PC-3 (cell line): ENCODE data around the gene ZNF208. TPM values are rescaled to one million over a fixed set of nuclear protein-coding genes. Genes with fewer than 3 reads are reported as not detected.

Experiments used
- ATAC-seq: fragments of 200-7000 bp; cut with Tn5 transposase; 2 replicates; pipeline ENCODE4 v1.9.1; 2020; ENCODE audit warnings: mild to moderate bottlenecking, moderate library complexity
- BruUV-seq: library from RNA; stranded (reverse); fragments of 400-500 nt; replicated peaks from 2 replicates; lab custom pipeline; 2021; lab: Mats Ljungman, UMichigan
- CTCF ChIA-PET: fragments of 300-600 bp; sonication (Branson Sonifier 250); formaldehyde crosslinking; loops from one replicate; lab custom pipeline; 2022; ENCODE audit warnings: antibody characterized with exemption; lab: Charles Lee
- POLR2A ChIA-PET: fragments of 300-600 bp; sonication (Branson Sonifier 250); formaldehyde crosslinking; loops from one replicate; lab custom pipeline; 2022; ENCODE audit warnings: antibody characterized with exemption; ENCODE audit not compliant: unreplicated experiment; lab: Charles Lee
- DNase-seq: peaks from one replicate; pipeline ENCODE4 v3.0.0-alpha.2; 2015
- H2AFZ ChIP-seq: fragments of 300-600 bp; sonication (generic); 2 replicates; pipeline ENCODE4 v1.6.0; 2016; ENCODE audit warnings: antibody characterized with exemption, low read length
- H3F3A ChIP-seq: fragments of 300-600 bp; sonication (generic); one replicate; pipeline ENCODE4 v1.6.0; 2017; ENCODE audit warnings: antibody characterized with exemption, low read length, control low read depth, mild to moderate bottlenecking; ENCODE audit not compliant: unreplicated experiment
- H3K27ac ChIP-seq: fragments of 300-600 bp; sonication (generic); 2 replicates; pipeline ENCODE4 v1.5.1; 2016; ENCODE audit warnings: mild to moderate bottlenecking, low read length
- H3K27me3 ChIP-seq: fragments of 300-600 bp; sonication (generic); 2 replicates; pipeline ENCODE4 v1.6.1; 2016; ENCODE audit warnings: low read length, mixed read lengths
- H3K36me3 ChIP-seq: fragments of 300-600 bp; sonication (generic); 2 replicates; pipeline ENCODE4 v1.6.1; 2016; ENCODE audit warnings: low read depth, mixed run types, low read length, mixed read lengths
- H3K4me1 ChIP-seq: fragments of 300-600 bp; sonication (generic); 2 replicates; pipeline ENCODE4 v1.5.1; 2016; ENCODE audit warnings: low read length; ENCODE audit not compliant: insufficient read depth
- H3K4me2 ChIP-seq: fragments of 300-600 bp; sonication (generic); 2 replicates; pipeline ENCODE4 v1.6.0; 2016; ENCODE audit warnings: low read length
- H3K4me3 ChIP-seq: fragments of 300-600 bp; sonication (generic); 2 replicates; pipeline ENCODE4 v1.5.1; 2016; ENCODE audit warnings: mild to moderate bottlenecking, low read length, mixed read lengths
- H3K79me2 ChIP-seq: fragments of 300-600 bp; sonication (generic); 2 replicates; pipeline ENCODE4 v1.6.1; 2017; ENCODE audit warnings: low read length, mixed read lengths
- H3K9ac ChIP-seq: fragments of 300-600 bp; sonication (generic); 2 replicates; pipeline ENCODE4 v1.6.0; 2016; ENCODE audit warnings: mild to moderate bottlenecking, low read length
- H3K9me2 ChIP-seq: fragments of 300-600 bp; sonication (generic); replicated peaks from 2 replicates; pipeline ENCODE4 v1.6.1; 2016; ENCODE audit warnings: mixed run types, low read length, mixed read lengths
- H3K9me3 ChIP-seq: fragments of 300-600 bp; sonication (generic); 2 replicates; pipeline ENCODE4 v1.6.1; 2016; ENCODE audit warnings: low read length, mixed read lengths
- H4K20me1 ChIP-seq: fragments of 300-600 bp; sonication (generic); 2 replicates; pipeline ENCODE4 v1.6.1; 2016; ENCODE audit warnings: low read length, mixed read lengths
- CTCF ChIP-seq: fragments of 300-600 bp; sonication (generic); conservative IDR thresholded peaks from 2 replicates; pipeline ENCODE4 v1.5.1; 2017; ENCODE audit warnings: antibody characterized with exemption, low read depth, mild to moderate bottlenecking, low read length
- EZH2 ChIP-seq: fragments of 300-600 bp; sonication (generic); IDR thresholded peaks from one replicate; pipeline ENCODE4 v1.6.1; 2017; ENCODE audit warnings: antibody characterized with exemption, mild to moderate bottlenecking, low read length; ENCODE audit not compliant: unreplicated experiment
- EZH2phosphoT487 ChIP-seq: fragments of 300-600 bp; sonication (generic); IDR thresholded peaks from 2 replicates; pipeline ENCODE4 v1.6.1; 2018; ENCODE audit warnings: mild to moderate bottlenecking, antibody characterized with exemption, low read length, borderline replicate concordance
- intact Hi-C: fragments of 100-400 bp; cut with micrococcal nuclease; formaldehyde crosslinking; loops from 2 replicates; pipeline ENCODE4 v1.9.0; 2023
- total RNA-seq: library from RNA; depleted of rRNA; stranded (reverse); fragments of >200 nt; gene quantifications from 2 replicates; pipeline ENCODE4 v1.2.3, GENCODE V29; 2014

Gene ZNF208
- total RNA-seq, 1 experiment from 2014 or later, result not detected

GRCh38 chr19:21907516-21907915 lies 103.2 kb downstream of the ZNF208 start:
- H3K9me3 ChIP-seq, result peaks cover 50% of the 10 kb centered on the region
- no TSS peak for BruUV-seq
- POLR2A ChIA-PET, result no interaction called here

GRCh38 chr19:21902571-21902970 lies 108.2 kb downstream of the ZNF208 start:
- ChIA-PET POLR2A (no interaction called here), CTCF (no interaction called here)
- no peaks in the 10 kb centered on the region for H4K20me1 ChIP-seq
- BruUV-seq, result no TSS peak
- no peaks in the 10 kb centered on the region for H3F3A ChIP-seq
- H3K4me1 ChIP-seq, result no peaks in the 10 kb centered on the region
- H3K36me3 ChIP-seq, result no peaks in the 10 kb centered on the region
- H3K79me2 ChIP-seq, result no peaks in the 10 kb centered on the region
- intact Hi-C loops, result no loop called here
- no peak for TF ChIP-seq EZH2
- no peak for TF ChIP-seq CTCF
- TF ChIP-seq EZH2phosphoT487, result no peak
- H3K9me3 ChIP-seq, result peaks cover 29% of the 10 kb centered on the region
- no peaks in the 10 kb centered on the region for H3K27me3 ChIP-seq
- no peak overlapping the region for H3K4me3 ChIP-seq
- no peak overlapping the region for H3K9ac ChIP-seq
- no peak overlapping the region for H2AFZ ChIP-seq
- no peak for ATAC-seq
- H3K9me2 ChIP-seq, result no peaks in the 10 kb centered on the region
- no peak overlapping the region for H3K4me2 ChIP-seq
- no peak for DNase-seq
- H3K27ac ChIP-seq, result no peak overlapping the region

More at GRCh38 chr19:21907516-21907915, 103.2 kb downstream of the ZNF208 start:
- Histone ChIP-seq H3K9ac (no peak overlapping the region), H3K4me2 (no peak overlapping the region), H3K9me2 (no peaks in the 10 kb centered on the region), H3K27me3 (no peaks in the 10 kb centered on the region), H3K4me1 (no peaks in the 10 kb centered on the region), H3F3A (no peaks in the 10 kb centered on the region), H3K79me2 (no peaks in the 10 kb centered on the region), H3K4me3 (no peak overlapping the region), H3K27ac (no peak overlapping the region), H4K20me1 (no peaks in the 10 kb centered on the region), H2AFZ (no peak overlapping the region), H3K36me3 (no peaks in the 10 kb centered on the region)
- CTCF ChIA-PET, result no interaction called here
- no peak for DNase-seq
- TF ChIP-seq EZH2phosphoT487 (no peak), EZH2 (no peak), CTCF (no peak)
- intact Hi-C loops, result no loop called here
- ATAC-seq, result no peak

- Histone ChIP-seq H3K4me3 (no peak overlapping the region), H3K9me2 (no peaks in the 10 kb centered on the region), H3K27ac (no peak overlapping the region), H3K4me1 (no peaks in the 10 kb centered on the region), H3K79me2 (no peaks in the 10 kb centered on the region), H3K9ac (no peak overlapping the region), H2AFZ (no peak overlapping the region), H3K4me2 (no peak overlapping the region), H3K36me3 (no peaks in the 10 kb centered on the region), H3K9me3 (peaks cover 29% of the 10 kb centered on the region), H3F3A (no peaks in the 10 kb centered on the region), H4K20me1 (no peaks in the 10 kb centered on the region), H3K27me3 (no peaks in the 10 kb centered on the region)
- intact Hi-C loops, result no loop called here
- DNase-seq, result no peak
- TF ChIP-seq CTCF, result no peak
- POLR2A ChIA-PET, result no interaction called here
- CTCF ChIA-PET, result no interaction called here
- no peak for ATAC-seq
- no TSS peak for BruUV-seq
Observed at GRCh38 chr19:21901861-21902260, 108.9 kb downstream of the ZNF208 start.
